ENCODE data around the gene SRPX.
A peak's percentile ranks its signal among the peaks of the same experiment; 100 is the strongest.

SRPX gene, protein sequence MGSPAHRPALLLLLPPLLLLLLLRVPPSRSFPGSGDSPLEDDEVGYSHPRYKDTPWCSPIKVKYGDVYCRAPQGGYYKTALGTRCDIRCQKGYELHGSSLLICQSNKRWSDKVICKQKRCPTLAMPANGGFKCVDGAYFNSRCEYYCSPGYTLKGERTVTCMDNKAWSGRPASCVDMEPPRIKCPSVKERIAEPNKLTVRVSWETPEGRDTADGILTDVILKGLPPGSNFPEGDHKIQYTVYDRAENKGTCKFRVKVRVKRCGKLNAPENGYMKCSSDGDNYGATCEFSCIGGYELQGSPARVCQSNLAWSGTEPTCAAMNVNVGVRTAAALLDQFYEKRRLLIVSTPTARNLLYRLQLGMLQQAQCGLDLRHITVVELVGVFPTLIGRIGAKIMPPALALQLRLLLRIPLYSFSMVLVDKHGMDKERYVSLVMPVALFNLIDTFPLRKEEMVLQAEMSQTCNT

DNA sequence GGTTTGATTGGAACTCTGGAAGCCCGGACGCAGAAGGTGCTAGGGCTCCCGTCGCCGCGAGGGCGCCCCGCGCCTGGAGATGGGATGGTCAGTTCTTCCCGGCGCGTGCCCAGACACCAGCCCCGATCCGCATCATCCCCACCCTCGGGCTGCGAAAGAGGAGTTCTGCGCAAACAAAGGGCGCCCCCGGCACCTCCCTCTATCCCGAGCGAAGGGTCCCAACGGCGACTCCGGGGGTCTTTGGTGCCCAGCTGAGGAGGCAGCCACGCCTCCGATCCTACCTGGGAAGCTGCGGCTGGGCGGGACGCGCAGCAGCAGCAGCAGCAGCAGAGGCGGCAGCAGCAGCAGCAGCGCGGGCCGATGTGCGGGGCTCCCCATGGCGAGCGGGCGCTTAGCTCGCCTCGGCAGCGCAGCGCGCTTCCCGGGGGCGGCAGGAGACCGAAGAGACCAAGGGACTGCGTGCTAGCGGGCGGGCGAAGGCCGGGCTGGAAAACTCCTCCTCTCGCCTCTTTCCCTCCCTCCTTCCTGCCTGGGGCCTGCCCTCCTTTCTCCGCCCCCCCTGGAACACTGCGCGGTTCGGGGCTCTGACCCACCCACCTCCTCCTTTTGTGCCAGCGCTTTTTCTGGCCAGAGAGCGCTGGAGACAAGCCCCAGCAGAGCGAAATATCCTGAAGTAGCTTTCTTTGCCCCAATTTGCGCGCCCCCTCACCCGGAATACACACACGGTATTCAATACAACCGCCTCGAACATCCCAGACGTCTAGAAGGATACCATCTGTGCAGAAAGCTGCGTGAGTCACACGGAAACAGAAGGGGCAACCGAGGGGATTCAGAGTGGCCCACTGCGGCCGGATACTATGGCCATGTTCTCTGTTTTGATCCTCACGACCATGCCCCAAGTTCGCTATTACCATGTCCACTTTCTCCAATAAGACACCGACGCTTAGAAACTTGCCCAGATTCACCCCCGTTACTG lies at the start of gene SRPX:
TSS of gene SRPX (minus strand) at position 457 of the 976 bp plus-strand sequence. CDS start at position 378, 79 bp downstream.
- peak; percentile 46 for DNase-seq

DNA sequence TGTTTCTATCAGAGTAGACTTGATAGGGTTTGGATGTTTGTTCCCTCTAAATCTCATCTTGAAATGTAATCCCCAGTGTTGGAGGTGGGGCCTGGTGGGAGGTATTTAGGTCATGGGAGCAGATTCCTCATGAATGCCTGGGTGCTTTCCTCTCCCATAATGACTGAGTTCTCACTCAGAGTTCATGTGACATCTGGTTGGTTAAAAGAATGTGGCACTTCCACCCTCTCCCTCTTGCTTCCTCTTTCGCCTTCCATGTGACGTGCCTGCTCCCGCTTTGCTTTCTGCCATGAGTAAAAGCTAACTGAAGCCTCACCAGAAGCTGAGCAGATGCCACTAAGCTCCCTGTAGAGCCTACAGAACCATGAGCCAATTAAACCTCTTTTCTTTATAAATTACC lies 47.3 kb upstream of the SRPX start:
- no peak for DNase-seq

DNA sequence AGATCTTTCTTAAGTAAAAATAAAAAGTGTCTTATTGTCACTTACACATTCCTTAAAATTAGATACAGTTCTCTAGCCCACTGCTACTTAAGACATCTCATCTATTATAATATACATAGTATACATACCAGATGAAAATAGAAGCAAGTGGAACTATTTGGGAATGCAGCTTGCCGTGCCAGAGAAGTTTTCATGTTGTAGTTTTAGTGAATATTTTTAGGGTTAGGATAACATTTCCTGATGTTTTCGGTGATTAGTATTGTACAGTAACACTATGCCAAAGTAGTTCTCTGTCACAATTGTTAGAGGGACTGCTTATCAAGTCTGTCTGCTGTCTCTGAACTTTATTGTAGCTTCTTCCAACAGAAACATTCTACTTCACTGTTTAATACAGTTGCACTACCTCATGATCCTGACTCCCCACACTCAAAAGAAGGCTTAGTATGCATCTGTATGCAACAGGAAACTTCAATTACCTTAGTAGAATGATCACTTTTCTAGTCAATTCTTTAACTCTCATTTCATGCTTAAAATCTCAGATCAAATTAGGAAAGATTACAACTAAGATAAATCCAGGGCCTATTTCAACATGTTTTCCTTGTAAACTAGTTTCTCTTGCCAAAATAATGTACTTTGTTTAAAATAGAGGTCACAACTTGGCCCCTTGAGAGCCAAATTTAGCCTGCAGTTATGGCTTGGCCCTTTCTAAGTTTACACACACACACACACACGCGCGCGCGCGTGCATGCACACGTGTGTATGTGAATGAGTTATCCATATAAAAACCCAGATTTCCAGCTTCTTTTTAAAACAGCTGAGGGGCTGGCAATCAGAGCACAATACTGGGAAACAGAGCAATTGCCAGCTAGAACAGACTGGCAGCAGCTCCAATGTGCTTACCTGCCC lies 42.3 kb upstream of the SRPX start:
- peak; percentile 37 for DNase-seq

DNA sequence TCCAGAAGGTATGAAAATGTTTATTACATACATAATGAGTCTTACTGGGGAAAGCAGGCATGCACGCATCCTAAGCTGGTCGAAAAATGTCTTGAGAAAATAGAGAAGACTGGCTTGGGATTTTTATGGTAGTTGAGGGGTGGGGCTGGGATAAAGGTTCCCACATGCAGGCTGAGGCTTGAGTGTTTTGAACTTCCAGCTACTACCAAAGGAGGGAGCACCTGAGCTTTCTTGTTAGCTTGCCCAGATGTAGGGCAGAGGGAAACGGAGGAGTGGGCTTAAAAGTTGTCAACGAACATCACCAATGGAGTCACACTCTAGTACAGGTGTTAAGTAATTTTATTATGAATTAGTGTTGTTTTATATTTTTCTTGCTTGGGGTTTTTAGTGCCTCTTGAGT lies 39.6 kb upstream of the SRPX start:
- no peak for DNase-seq

DNA sequence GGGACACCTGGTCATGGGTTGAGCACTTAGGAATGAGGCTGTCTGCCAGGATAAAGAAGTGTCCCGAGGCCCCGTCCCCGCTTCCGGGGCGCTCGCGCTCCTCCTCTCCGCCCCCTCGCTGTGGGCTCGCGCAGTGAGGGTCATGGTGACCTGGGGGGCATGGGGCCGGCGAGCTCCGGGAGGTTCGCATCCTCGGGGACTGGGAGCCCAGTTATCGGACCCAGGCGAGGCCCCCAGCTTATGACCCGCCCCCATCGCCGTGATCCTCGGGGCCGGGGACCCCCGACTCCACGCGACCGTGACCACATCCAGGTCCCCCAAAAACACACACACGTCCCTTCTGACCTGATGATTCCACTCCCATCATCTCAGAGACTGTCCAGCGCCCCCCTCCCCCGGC lies 35.3 kb upstream of the SRPX start:
- DNase-seq = no peak

DNA sequence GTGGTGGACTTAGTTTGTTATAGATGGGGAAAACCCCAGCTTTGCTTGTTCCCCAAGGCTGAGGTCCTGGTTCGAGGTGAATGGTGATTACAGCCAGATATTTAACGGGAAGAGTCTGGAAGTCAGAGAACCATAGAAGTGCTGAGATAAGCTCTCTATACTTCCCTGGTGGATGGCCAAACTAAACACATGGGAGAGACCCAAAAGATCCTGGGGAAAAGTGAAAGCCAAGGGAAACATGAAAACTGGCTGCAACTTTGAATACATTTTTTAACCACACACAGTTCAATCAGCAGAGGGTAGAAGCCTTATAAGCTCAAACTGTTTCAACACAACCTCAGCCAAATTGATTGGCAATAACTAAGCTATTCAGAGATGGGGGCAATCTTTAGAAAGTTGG lies 29.3 kb upstream of the SRPX start:
- DNase-seq = no peak

DNA sequence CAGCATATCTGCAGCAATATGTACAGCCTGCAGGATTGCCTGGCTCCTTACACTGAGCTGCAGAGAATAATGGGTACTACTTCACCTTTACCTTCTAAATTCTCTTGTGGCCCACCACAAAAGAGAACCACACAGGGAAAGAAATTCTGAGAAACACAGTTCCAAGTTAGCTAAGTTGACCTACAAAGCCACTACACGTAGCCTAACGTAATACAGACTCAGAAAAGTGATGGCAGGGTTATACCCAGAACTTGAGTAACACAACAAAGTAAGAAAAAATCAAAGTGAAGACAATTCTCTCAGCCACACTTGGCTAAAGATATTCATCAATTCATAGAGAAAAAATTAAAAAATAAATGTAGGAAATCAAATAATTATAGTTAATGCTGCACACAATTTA lies 26.4 kb upstream of the SRPX start:
- DNase-seq = no peak

DNA sequence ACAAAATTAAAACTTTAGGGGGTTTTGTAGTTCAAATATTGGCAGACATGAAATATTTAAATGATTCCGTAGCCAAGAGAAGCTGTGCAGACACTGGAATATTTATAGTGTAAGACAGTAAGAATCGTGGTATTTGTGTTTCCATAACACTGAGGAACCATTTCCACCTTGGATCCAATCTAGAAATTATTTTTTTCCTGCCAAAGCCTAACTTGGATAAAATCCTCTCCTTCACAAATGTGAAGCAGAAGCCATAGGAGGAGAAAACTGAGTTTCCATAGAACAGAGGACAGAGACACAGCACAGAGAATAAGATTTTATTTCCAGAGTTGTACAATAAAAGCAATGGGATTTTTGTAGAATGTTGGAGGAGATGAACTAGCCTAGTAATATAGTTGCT lies 19.9 kb upstream of the SRPX start:
- DNase-seq = no peak

DNA sequence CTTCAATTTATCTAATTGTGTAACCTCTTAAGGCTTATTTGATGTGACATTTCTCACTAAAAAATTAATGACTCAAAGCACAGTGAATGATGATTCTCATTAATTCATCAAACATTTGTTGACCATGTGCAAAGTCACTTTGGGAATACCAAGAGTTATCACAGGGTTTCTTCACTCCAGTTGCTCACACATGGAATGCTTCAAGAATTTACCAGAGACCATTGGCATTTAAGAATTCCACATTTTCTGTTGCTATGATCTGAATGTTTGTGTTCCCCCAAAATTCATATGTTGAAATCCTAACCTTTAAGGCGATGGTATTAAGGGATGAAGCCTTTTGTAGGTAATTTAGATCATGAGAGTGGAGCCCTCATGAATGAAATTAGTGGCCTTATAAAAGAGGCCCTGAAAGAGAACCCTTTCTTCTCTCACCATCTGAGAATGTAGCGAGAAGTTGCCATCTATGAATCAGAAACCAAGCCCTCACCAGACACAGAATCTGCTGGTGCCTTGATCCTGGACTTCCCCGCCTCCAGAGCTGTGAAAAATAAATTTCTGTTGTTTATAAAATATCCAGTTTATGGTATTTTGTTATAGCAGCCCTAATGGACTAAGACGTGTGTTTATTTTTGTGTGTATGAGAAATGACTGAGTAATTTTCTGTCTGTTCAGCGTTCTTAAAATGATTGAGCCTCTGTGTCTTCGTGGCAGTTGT lies 16.4 kb upstream of the SRPX start:
- DNase-seq = peak; percentile 67

DNA sequence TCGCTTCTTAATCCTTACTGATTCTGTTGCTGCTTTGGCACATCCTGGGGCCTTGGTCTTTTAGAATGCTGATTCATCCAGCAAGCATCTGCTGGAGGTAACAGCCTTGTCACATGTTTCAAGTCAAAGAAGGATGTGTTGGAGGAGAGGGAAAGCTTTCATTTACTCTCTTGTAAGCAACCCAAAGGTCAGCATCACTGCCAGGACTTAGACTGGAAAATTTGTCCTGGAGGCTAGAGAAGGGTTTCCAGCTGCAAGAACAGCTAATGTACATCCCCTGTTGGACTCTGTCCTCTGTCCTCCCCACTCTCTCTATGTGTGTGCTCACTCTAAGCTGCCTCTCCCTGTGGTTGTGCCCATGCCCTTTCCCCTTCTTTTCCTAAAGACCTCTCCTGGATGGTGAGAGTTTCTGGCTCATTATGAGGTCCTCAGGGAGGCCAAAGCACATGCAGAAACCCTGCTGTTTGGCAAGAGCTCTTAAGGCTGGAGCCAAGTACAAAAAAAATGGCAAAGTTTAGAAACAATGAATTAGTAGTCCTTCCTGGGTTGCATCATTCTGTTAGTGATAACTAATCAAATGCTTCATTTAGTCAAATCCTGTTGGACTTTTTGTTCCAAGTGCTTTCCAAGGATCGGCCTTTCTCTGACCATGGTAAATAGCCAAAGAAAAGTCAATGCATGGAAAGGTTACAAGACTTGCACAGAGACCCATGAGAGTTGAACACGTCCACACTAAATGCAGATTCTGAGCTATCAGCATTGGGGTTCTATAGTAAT lies 13.4 kb upstream of the SRPX start:
- peak; percentile 80 for DNase-seq

DNA sequence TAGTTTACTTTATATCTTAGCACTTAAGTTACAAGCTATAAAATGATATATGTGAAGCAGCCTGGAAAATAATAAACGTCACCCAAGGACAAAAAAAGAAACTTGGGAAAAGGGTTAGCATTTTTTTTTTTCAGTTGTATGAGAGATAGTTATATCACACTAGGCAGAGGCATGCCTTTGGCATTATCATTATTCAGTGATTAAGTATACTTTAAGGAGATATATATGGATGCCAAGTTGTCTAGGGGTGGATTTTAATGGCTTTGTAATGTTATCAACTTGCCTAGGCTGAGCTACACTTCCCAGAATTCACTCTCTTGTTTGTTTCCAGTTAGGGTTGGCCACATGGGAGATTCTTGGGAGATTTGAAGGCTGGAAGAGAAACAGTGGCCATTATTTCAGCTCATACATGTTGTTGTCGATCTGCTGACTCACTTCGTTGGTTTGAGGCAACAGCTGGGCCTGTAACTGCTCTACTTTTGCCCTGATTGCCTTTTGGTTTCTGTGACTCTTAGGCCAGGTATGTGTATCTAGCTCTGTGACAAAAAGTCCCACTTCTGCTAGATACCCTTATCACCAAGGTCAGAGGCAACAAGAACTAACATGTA lies 11.5 kb upstream of the SRPX start:
- DNase-seq = peak; percentile 47

DNA sequence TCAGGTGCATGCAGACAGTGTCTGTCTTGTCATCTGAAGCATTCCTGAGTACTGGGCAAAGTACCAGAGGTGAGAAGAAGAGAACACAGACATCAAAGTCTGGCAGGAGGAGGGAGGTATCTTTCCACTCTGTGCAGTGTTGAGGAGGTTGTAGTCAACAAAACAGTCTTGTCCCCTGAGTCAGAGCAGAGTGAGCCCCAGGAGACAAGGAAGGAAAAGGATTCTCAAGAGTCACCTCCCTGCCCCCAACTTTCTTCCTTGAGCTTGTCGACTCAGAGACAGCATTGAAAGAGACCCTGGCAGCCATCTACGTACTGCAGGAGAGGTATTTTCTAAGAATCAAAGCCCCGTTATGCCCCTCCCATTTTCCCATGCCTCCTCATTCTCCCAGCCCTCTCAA lies 4.4 kb upstream of the SRPX start:
- peak; percentile 71 for DNase-seq

DNA sequence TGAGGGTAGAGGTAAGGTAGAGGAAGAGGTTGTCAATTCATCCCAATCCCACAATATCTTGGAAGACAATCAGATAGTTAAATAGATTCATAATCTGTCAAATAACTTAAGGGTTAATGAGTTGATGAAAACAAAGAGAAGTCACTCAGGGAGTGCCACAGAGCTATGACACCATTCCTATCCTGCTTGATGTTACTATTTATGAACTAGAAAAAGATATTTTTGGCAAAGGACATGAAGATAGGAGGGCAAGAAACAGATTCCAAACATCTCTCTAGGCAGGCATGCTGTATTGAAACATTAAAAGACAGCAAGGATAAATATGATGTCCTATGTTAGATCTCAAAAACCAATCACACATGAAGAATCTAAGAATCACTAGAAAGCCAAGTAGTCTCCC lies 3.5 kb upstream of the SRPX start:
- DNase-seq = no peak

DNA sequence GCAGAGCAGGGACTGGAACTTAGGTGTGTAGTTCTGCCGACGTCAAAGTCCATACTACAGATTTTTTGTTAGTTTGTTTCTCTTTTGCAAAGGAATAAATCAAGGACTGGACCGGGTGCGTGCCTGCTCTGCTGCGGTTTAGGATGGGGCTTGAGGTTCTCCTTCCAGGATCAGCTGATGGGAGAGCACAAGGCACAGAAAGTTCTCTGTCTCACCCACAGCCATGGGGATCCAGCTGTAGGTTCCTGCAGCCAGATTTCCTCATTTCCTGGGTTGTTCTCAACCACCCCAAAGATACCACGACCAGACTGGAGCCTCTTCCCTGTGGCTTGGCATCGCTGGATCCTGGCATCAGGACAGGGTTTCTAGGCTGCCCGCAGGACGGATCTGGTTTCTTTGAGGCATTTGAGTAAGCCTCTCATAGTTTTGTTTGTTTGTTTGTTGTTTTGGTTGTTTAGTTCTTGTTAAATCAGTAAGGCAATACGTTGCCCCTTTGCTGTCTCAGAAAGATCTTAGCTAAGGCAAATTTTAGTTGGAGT lies 789 bp upstream of the SRPX start:
- no peak for DNase-seq

DNA sequence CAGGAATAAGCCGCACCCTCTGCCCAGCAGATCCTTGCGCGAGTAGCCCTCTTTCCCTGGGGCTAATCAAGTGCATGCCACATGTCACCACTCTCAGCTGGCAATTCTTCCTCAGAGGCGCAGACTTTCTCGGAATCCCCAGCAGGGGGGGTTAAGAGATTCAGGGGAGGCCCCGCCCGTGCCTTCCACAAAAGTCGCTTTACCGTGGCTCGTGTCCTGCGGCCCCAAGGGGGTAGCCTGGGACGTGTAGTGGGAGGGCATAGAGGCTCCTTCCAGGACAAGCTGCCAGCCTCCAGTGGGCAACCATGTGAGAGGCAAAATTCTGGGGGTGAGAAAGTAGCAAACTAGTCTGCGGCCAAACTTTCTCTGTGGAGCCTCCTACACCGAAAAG lies 652 bp downstream of the SRPX start:
- peak; percentile 67 for DNase-seq

DNA sequence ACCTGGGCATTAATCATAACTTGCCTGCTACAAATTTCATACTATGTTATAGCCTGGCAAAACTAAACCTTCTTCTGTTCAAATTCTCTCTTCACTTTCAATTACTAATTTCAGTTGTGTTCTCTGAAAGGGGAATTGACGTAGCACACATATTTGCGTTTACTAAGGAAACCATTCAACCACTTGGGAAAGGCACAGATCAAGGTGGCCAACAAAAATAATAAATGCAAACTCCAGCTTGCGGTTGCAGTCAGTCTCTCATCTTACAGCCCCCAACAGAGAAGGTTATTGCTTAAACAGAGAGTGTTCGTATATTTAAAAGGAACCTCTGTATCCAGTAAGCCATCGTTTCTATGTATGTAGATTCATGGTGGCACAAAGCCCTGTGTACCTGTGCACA lies 4.0 kb downstream of the SRPX start:
- no peak for DNase-seq

DNA sequence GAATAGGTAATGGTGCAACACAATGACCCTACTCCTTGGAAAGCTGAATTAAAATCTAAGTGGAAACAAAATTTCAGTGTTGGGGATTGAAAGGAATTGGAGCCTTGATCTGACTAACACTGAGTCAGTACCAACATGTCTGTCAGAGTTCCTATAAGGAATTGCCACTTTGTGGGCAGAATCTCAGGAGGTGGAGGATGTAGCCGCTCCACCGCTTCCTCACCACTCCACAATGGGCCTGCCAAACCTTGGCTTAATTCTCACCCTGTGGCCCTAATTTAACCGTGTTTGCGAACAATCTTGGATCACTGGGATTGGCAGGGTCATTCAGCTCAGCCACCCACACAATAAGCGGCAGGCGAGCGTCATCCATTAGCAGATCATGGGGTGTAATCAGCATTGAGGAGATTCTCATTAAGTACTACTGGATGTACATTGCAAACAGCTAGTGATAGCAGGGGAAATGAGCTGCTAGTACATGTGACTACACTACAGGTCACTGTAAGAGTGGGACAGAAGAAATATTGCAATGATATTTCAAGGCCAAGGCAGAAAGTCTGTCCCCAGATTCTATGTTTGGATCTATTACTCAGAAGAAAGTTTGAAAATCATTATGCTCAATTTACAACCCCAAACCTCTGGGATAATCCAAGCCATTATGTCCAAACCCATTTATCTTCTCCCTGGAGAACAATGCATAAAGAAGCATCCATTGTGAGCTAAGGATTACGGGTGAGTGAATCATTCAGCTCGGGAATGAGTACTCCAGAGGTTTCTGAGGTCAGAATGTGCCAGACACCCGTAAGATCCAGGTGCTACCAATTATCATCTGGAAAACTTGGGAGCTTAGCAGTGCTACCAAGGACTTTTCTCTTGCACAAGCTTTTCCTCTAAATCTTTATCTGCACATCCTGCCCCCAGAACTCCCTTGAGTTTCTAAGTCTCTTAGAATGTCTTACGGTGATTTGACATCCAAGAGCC lies 5.8 kb downstream of the SRPX start:
- peak; percentile 94 for DNase-seq

DNA sequence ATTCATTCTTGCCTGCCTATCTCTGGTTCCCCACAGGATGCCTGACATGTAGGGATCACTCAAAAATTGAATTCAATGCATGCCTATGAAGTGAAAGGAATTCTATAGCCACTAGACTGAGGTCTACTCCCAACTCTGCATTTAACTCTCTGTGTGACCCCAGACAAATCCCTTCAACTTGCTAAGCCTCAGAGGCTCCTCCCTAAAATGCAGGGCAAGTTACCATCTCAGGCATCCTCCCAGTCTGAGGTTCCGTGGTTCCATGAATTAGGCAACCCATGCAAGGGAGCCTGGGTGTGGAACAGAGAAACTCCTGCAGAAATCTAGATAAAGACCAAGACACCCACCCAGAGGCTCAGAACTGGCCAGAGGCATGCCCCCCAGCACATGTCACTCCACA lies 6.6 kb downstream of the SRPX start:
- no peak for DNase-seq
